Vagina (tissue), 2 donors: ENCODE measurements around the gene RALGDS.

Source experiments
- POLR2A ChIP-seq, 2 donors: fragments of 450-650 bp; IDR thresholded peaks; one replicate each; pipeline ENCODE4 v1.6.1; 2017; ENCODE audit warnings: antibody characterized with exemption in 2 of 2, mild to moderate bottlenecking in 2 of 2, moderate library complexity in 2 of 2
- POLR2AphosphoS5 ChIP-seq, 2 donors: sonication (generic); formaldehyde crosslinking; IDR thresholded peaks; one replicate each; pipeline ENCODE4 v1.9.0; 2017; ENCODE audit warnings: antibody characterized with exemption in 2 of 2, mild to moderate bottlenecking in 2 of 2, low read depth in 1 of 2; ENCODE audit not compliant: insufficient read depth in 1 of 2
- TF ChIP-seq, protein P1 (sequence below), 3 experiments: fragments of 450-650 bp in 2 of 3; fragments of 200-600 bp in 1 of 3; sonication (generic) in 1 of 3; IDR thresholded peaks; one replicate each; pipeline ENCODE4 v1.5.1; 2017 to 2019; ENCODE audit warnings: antibody characterized with exemption in 3 of 3, mild to moderate bottlenecking in 2 of 3, moderate library complexity in 2 of 3

DNA sequence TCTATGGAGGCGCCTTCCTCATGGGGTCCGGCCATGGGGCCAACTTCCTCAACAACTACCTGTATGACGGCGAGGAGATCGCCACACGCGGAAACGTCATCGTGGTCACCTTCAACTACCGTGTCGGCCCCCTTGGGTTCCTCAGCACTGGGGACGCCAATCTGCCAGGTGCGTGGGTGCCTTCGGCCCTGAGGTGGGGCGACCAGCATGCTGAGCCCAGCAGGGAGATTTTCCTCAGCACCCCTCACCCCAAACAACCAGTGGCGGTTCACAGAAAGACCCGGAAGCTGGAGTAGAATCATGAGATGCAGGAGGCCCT, 56.0 kb downstream of the RALGDS start:
- TF ChIP-seq, protein P1, sequence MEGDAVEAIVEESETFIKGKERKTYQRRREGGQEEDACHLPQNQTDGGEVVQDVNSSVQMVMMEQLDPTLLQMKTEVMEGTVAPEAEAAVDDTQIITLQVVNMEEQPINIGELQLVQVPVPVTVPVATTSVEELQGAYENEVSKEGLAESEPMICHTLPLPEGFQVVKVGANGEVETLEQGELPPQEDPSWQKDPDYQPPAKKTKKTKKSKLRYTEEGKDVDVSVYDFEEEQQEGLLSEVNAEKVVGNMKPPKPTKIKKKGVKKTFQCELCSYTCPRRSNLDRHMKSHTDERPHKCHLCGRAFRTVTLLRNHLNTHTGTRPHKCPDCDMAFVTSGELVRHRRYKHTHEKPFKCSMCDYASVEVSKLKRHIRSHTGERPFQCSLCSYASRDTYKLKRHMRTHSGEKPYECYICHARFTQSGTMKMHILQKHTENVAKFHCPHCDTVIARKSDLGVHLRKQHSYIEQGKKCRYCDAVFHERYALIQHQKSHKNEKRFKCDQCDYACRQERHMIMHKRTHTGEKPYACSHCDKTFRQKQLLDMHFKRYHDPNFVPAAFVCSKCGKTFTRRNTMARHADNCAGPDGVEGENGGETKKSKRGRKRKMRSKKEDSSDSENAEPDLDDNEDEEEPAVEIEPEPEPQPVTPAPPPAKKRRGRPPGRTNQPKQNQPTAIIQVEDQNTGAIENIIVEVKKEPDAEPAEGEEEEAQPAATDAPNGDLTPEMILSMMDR (IDR thresholded peaks at IDR 0.05) = no peak
- TF ChIP-seq POLR2A (IDR thresholded peaks at IDR 0.05) (no peak), POLR2AphosphoS5 (IDR thresholded peaks at IDR 0.05; ENCODE audit: insufficient read depth in 1 of 2, low read depth in 1 of 2) (no peak)
